GM19351 (cell line): ENCODE data around the gene EIF1AD.
"Not testable (repeated sequence)": the region's sequence is repeated elsewhere in the genome, so short reads cannot be mapped to it uniquely, and the experiment has no call there.

ENCODE experiments used
- ATAC-seq: cut with Tn5 transposase; IDR thresholded peaks from one replicate; pipeline ENCODE4 v1.9.1; 2021; ENCODE audit warnings: mild to moderate bottlenecking, moderate library complexity; ENCODE audit not compliant: unreplicated experiment

EIF1AD gene

GRCh38 chr11:66001942-66002647, at the start of gene EIF1AD, which contains the start of gene BANF1:
Gene EIF1AD, minus strand, starts transcription at chr11:66002157. Its CDS starts 1,768 bp downstream, at chr11:66000389.
Gene BANF1, plus strand, starts transcription at chr11:66002503. Its CDS starts 748 bp downstream, at chr11:66003251.
- ATAC-seq: peak; percentile 73

DNA sequence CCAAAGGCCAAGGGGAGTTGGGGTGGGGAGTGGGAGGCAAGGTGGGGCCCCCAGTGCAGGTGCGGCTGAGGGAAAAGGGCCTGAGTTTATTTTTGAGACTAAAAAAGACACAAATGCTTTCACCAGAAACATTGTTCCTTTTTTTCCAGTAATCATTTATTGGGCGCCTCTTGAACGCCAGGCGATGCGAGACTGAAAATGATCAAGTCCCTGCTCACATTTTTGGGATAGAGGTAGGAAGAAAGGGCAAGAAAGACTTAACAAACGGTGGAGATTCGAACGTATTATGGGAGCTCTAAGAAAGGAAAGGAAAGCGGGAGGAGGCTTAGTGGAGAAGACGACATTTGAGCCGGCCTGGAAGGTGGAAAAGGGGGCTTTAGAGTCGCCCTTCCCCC, 49.4 kb upstream of the EIF1AD start:
- ATAC-seq: no peak

GRCh38 chr11:66050581-66051231, 48.7 kb upstream of the EIF1AD start:
- ATAC-seq: no peak

DNA sequence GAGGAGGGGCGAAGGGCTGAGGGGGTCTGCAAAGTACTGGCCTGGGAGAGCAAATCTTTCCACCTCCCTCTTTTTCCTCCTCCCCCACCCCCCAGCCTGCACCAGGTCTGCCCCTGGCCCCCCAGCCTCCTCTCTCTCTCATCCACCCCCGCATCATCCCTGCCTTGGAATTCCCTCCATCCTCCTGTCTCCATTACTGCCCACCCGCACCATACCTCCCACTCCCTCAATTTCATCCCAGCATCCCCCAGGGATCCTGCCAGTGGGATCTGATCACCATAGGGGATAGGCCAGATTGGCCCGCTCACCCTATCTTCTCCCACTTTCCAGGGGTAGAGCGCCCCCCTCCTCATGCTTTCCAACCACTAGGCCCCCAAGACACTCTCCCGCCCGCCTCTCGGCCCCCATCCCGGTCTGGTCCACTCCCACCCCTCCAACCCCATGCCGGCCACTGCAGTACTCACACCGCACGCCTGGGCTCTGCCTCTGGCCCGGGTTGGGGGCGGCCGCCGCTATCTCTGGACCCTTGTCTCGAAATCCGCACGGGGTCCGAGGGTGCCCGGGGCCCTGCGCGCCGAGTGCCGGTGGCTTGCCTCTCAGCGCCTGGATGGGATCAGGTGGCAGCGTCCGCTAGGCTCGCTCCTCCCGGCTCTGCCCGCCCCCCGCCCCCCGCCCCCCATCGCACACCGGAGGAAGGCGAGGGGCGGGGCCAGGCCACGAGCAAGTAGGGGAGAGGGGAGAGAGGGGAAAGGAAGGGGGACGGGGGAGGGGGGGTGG, 46.8 kb upstream of the EIF1AD start, which contains the start of gene GAL3ST3:
Gene GAL3ST3, minus strand, starts transcription at position 615 of the 777 bp plus-strand sequence. CDS start 3,746 bp downstream, outside the sequence.
- no peak for ATAC-seq

- no peak for ATAC-seq
Observed at GRCh38 chr11:66047541-66048365, 45.8 kb upstream of the EIF1AD start.

DNA sequence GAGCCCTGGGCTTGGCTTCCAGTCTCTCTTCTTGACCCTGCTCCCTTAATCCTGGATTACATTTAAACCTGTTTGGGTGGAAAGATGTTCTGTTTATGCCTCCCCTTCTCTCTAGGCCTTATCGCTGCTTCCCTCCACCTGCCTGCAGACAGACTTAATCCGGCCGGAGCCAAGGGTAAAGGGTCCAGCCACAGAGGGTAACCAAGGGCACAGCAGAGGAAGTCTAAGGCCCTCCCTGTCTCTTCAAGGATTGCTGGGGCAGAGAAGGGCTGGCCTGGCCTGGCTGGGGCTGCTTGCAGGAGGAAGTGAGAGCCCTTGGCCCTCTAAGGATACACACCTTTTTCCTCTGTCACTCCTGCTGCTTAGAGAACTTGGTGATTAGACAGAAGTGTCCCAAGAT, 44.9 kb upstream of the EIF1AD start:
- ATAC-seq: no peak

DNA sequence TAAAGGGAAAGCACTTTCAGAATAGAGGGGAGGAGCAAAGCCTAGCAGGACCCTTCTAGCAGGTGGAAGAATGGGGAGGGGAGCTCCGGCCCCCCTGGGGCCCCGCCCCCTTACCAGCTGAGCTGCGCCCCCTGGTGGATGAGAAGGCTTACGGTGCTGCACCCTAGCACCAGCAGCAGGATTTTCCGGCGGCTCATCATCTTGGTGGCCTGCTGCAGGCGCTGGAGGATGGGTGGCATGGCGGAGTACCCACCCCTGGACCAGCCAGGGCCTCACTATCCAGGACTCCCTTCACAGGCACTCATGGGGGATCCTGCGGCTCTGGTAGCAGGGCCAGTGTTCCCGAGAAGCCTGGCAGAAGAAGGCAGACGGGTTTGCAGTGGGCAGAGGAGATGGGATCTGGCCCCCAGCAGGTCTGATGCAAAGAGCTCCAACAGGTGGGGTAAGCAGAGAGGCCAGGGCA, 43.3 kb upstream of the EIF1AD start:
- ATAC-seq: no peak

DNA sequence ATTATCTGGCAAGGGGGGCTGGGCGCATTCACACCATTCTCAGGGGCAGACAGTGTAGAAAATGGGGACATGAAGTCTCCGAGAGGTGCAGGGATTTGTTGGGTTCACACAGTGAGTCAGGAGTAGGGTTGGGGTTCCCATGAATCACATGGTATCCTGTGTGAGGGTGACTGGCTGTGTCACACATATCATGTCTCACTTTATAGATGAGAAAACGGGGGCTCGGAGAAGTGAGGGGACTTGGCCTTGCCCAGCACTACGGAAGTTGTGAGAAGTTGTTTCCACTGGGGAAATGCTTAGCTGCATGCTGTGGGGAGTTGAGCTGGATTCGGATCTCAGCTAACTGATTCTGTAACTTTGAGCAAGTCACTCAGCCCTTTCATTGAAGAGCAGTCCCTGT, 42.8 kb upstream of the EIF1AD start:
- no peak for ATAC-seq

GRCh38 chr11:66042996-66043906, 41.3 kb upstream of the EIF1AD start:
- no peak for ATAC-seq

DNA sequence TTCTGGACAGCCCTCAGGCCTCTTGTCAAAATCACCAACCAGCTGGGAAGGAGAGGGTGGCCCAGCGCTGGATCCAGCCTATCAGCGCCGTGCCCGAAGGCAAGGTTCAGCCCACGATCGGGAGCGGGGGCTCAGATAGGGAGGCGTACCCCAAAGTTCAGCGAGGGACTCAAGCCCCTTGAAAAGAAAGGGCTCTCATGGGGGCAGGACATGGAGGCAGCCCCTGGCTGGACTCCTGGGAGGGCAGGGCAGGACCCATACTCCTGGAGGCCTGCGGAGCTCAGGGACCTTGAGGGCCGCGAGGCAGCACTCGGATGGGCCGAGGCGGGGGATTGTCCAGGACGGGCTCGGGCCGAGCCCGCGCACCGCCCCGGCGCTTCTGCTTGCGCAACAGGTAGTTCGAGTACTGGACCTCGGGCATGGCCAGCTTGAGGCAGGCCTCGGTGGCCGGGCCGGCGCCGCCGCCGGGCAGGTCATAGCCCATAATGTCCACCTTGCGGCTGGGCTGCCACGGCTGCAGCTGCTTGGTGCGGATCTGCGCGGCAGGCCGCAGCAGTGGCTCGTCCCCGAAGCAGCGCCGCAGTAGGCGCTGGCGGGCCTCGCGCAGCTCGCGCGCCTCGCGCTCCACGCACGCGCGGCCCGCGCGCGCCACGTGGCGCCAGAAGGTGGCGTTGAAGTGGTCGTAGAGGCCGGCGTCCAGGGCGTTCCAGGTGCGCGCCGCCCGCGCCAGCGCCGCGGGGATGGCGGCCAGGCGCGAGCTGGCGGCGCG, 40.5 kb upstream of the EIF1AD start:
- ATAC-seq: no peak

DNA sequence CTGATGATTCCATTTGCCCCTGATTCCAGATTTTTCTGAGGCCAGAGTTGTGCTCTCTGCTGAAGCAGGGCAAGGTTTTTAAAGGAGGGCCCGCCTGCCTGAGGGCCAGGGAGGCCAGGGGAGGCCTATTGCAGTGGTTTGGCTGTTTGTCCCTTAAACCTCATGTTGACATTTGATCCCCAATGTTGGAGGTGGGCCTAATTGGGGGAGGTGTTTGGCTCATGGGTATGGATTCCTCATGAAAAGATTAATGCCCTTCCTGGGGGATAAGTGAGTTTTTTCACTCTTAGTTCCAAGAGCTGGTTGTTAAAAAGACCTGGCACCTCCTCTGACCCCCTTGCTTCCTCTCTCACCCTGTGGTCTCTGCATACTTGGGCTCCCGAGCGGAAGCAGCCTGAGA, 37.8 kb upstream of the EIF1AD start:
- no peak for ATAC-seq

DNA sequence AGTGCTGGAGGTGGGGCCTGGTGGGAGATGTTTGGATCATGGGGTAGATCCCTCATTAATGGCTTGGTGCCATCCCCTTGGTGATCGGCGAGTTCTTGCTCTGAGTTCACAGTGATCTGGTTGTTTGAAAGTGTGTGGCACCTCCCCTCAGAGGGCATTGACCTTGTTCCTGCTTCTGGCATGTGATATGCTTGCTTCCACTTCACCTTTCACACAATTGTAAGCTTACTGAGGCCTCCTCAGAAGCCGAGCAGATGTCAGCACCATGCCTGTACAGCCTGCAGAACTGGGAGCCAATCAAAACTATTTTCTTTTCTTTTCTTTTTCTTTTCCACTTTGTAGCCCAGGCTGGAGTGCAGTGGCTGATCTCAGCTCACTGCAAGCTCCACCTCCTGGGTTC, 35.4 kb upstream of the EIF1AD start:
- no peak for ATAC-seq

DNA sequence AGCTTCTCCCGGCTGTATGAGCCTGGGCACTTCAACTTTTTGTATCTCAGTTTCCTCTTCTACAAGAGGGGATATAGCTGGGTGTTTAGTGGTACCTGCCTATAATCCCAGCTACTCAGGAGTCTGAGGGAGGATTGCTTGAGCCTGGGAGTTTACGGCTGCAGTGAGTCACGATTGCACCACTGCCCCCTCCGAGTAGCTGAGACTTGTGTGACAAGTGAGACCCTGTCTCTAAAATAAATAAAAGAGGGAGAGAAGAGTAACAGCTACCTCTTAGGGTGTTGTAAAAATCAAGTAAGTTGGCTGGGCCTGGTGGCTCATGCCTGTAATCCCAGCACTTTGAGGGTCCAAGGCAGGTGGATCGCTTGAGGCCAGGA, 34.4 kb upstream of the EIF1AD start:
- ATAC-seq: no peak

DNA sequence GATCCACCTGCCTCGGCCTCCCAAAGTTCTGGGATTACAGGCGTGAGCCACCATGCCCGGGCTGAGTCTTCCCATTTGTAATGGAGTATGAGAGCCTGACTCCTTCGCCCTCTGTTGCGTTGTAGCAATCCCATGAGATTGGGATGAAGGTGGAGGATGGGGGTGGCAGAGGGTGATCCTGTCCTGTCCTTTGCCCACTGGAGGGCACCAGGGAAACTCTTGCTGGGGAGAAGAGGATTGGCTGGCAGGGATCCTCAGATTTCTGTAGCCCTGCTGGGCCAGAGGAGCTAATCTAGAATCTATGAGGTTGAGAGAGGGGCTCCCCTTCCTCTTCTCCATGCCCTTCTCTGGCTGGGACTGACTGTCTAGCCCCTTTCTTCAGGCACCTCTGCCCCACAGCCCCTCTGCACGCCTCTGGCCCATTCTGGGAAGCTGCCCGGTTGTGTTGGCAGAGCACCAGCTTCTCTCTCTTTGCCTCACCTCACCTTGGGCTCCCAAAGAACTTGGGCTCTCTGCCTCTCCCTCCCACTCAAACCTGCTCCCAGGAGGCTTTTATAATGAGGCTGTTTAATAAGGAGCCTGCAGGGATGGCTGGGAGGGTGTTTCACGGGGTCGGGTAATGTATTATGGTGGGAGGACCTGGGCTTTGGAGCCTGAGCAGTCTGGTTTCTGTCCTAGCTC, 33.8 kb upstream of the EIF1AD start:
- no peak for ATAC-seq

GRCh38 chr11:66032957-66033735, 31.2 kb upstream of the EIF1AD start:
- ATAC-seq: no peak

DNA sequence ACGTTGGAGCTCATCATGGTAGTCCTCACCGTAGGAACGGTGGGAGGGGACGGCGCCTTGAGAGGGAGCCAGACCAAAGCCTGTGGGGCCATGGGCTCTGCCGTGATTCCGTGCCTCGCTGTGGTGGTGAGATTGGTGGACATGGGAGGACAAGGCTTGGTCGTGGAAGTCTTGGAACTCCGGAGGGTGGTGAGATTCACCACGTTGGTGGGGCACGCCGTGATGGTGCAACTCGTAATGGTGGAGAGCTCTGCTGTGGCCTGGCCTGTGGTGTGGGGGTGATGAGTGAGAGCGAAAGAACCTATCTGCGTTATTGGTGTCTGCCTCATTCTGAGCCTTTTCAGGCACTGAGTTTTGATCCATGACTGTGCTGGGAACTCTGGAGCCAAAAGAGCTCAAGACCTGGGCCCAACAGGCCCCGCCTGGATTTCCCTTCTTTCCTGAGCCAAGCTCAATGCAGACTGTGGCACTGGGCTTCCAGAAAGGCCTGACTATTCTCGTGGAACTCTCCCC, 24.1 kb upstream of the EIF1AD start, which contains the start of gene CATSPER1:
Gene CATSPER1, minus strand, starts transcription at position 463 of the 513 bp plus-strand sequence. Its CDS starts 100 bp downstream, at position 363.
- ATAC-seq: no peak

DNA sequence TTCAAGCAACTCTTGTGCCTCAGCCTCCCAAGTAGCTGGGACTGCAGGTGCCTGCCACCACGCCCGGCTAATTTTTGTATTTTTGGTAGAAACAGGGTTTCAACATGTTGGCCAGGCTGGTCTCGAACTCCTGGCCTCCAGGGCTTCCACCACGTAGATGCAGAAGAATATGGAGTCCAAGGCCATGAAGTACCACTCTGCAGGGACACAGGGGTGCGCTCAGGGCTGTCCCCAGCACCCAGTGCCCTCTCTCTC, 21.2 kb upstream of the EIF1AD start:
- ATAC-seq: not testable (repeated sequence)
